Muscle of leg (tissue), 11 donors: ENCODE results near the gene BSPRY. TPM values are rescaled to one million over a fixed set of nuclear protein-coding genes. Genes with fewer than 3 reads are reported as not detected.

ENCODE experiments used
- DNase-seq: peaks from one replicate; pipeline ENCODE4 v3.0.0; 2013
- H3K27ac ChIP-seq: one replicate; pipeline ENCODE4 v1.5.1; 2013; ENCODE audit warnings: mild to moderate bottlenecking, low read length, control low read depth
- H3K27me3 ChIP-seq: one replicate; pipeline ENCODE4 v1.6.1; 2013; ENCODE audit warnings: low read length; ENCODE audit not compliant: control insufficient read depth, insufficient read depth
- H3K36me3 ChIP-seq: one replicate; pipeline ENCODE4 v1.6.1; 2013; ENCODE audit warnings: low read length; ENCODE audit not compliant: control insufficient read depth, insufficient read depth
- H3K4me1 ChIP-seq: one replicate; pipeline ENCODE4 v1.6.1; 2013; ENCODE audit warnings: low read length; ENCODE audit not compliant: control insufficient read depth, insufficient read depth
- H3K4me3 ChIP-seq: one replicate; pipeline ENCODE4 v1.5.1; 2013; ENCODE audit warnings: low read length, control low read depth
- H3K9me3 ChIP-seq: replicated peaks from 2 replicates; pipeline ENCODE4 v1.6.1; 2013; ENCODE audit warnings: low read depth, low read length; ENCODE audit not compliant: control insufficient read depth
- WGBS: methylation state at CpG from one replicate; pipeline ENCODE4 v1.1.5; 2013; ENCODE audit warnings: missing lambda C conversion rate; ENCODE audit not compliant: insufficient coverage; 5-methylcytosine and 5-hydroxymethylcytosine counted together
- polyA plus RNA-seq, 8 donors: library from polyadenylated mRNA; unstranded; fragments of 120-200 nt; gene quantifications; one replicate each; pipeline versions ENCODE4 v1.2.1 to v1.2.3, GENCODE V29; 2013; ENCODE audit warnings: inconsistent platforms in 1 of 8, low replicate concordance in 1 of 8; ENCODE audit not compliant: insufficient read length in 8 of 8, insufficient read depth in 1 of 8
- total RNA-seq: library from RNA; stranded (reverse); fragments of 120-200 nt; gene quantifications from one replicate; pipeline ENCODE4 v1.2.4, GENCODE V29; 2013

BSPRY gene
- total and polyA plus RNA-seq, 9 donors = 0.22 to 0.97 (median 0.49) TPM

- H3K27ac ChIP-seq = peak within 1 kb of the TSS; percentile 83
- H3K4me1 ChIP-seq = peaks cover 7% of the 10 kb centered on the region
- peak; percentile 95 for DNase-seq
- H3K4me3 ChIP-seq = peak within 1 kb of the TSS; percentile 90
- WGBS = 0% methylated on average over 41 of the region's 46 CpGs
- H3K9me3 ChIP-seq = no peaks in the 10 kb centered on the region
- no peaks in the 10 kb centered on the region for H3K27me3 ChIP-seq
- H3K36me3 ChIP-seq = no peaks in the 10 kb centered on the region
These were observed 9.2 kb upstream of the BSPRY start, which contains the start of gene WDR31 for GRCh38 chr9:113340011-113340699. WDR31 (minus strand) TSS chr9:113340275; CDS start chr9:113332022, 8,253 bp downstream.

- H3K27me3 ChIP-seq = peaks cover 2% of the 10 kb centered on the region
- no peaks in the 10 kb centered on the region for H3K9me3 ChIP-seq
- no peak overlapping the region for H3K27ac ChIP-seq
- no peaks in the 10 kb centered on the region for H3K36me3 ChIP-seq
- WGBS = 82% methylated on average over 6 of the region's 9 CpGs
- H3K4me1 ChIP-seq = peaks cover 7% of the 10 kb centered on the region
- no peak overlapping the region for H3K4me3 ChIP-seq
- DNase-seq = no peak
These were observed 7.5 kb upstream of the BSPRY start for GRCh38 chr9:113341712-113342410.

GRCh38 chr9:113343732-113344231 is 5.6 kb upstream of the BSPRY start:
- DNase-seq = peak; percentile 66
- H3K27me3 ChIP-seq = peaks cover 12% of the 10 kb centered on the region
- H3K4me3 ChIP-seq = no peak overlapping the region
- H3K4me1 ChIP-seq = peaks cover 7% of the 10 kb centered on the region
- H3K36me3 ChIP-seq = no peaks in the 10 kb centered on the region
- peak overlapping the region; percentile 67 for H3K27ac ChIP-seq
- no peaks in the 10 kb centered on the region for H3K9me3 ChIP-seq
- no CpG with 5 or more reads among the region's 1 CpG for WGBS

- Histone ChIP-seq H3K27ac (no peak overlapping the region), H3K36me3 (no peaks in the 10 kb centered on the region), H3K9me3 (no peaks in the 10 kb centered on the region), H3K27me3 (peaks cover 24% of the 10 kb centered on the region), H3K4me3 (no peak overlapping the region), H3K4me1 (peaks cover 9% of the 10 kb centered on the region)
- DNase-seq = no peak
- WGBS = no CpG with 5 or more reads among the region's 2 CpGs
These were observed 4.2 kb upstream of the BSPRY start for GRCh38 chr9:113345190-113345589.

- no peaks in the 10 kb centered on the region for H3K9me3 ChIP-seq
- H3K4me3 ChIP-seq = no peak overlapping the region
- peaks cover 28% of the 10 kb centered on the region for H3K27me3 ChIP-seq
- H3K27ac ChIP-seq = no peak overlapping the region
- no peaks in the 10 kb centered on the region for H3K36me3 ChIP-seq
- peaks cover 13% of the 10 kb centered on the region for H3K4me1 ChIP-seq
- no CpG with 5 or more reads among the region's 1 CpG for WGBS
- no peak for DNase-seq
These were observed 3.7 kb upstream of the BSPRY start for GRCh38 chr9:113345671-113346070.

- H3K36me3 ChIP-seq = no peaks in the 10 kb centered on the region
- no peaks in the 10 kb centered on the region for H3K9me3 ChIP-seq
- H3K27ac ChIP-seq = no peak overlapping the region
- H3K4me3 ChIP-seq = no peak overlapping the region
- no CpG with 5 or more reads among the region's 3 CpGs for WGBS
- DNase-seq = no peak
- peaks cover 48% of the 10 kb centered on the region for H3K27me3 ChIP-seq
- peaks cover 13% of the 10 kb centered on the region for H3K4me1 ChIP-seq
These were observed 904 bp upstream of the BSPRY start for GRCh38 chr9:113348437-113348836.

- H3K27me3 ChIP-seq = peaks cover 49% of the 10 kb centered on the region
- H3K4me3 ChIP-seq = no peak overlapping the region
- no peaks in the 10 kb centered on the region for H3K36me3 ChIP-seq
- H3K9me3 ChIP-seq = no peaks in the 10 kb centered on the region
- no peak for DNase-seq
- no peak overlapping the region for H3K27ac ChIP-seq
- WGBS = 15% methylated on average over 8 of the region's 13 CpGs
- H3K4me1 ChIP-seq = peaks cover 10% of the 10 kb centered on the region
These were observed 286 bp upstream of the BSPRY start for GRCh38 chr9:113349066-113349444.

- Histone ChIP-seq H3K9me3 (no peaks in the 10 kb centered on the region), H3K36me3 (no peaks in the 10 kb centered on the region), H3K4me3 (no peak overlapping the region), H3K27ac (no peak overlapping the region), H3K27me3 (peaks cover 54% of the 10 kb centered on the region), H3K4me1 (peaks cover 9% of the 10 kb centered on the region)
- no peak for DNase-seq
- WGBS = 7% methylated on average over 9 of the region's 14 CpGs
These were observed 843 bp downstream of the BSPRY start for GRCh38 chr9:113350107-113350661.

GRCh38 chr9:113350937-113351336 is 1.6 kb downstream of the BSPRY start:
- Histone ChIP-seq H3K36me3 (no peaks in the 10 kb centered on the region), H3K4me1 (peaks cover 9% of the 10 kb centered on the region), H3K9me3 (no peaks in the 10 kb centered on the region), H3K27ac (no peak overlapping the region), H3K4me3 (no peak overlapping the region), H3K27me3 (peaks cover 54% of the 10 kb centered on the region)
- WGBS = 21% methylated on average over 2 of the region's 6 CpGs
- peak; percentile 39 for DNase-seq

- Histone ChIP-seq H3K27ac (no peak overlapping the region), H3K9me3 (no peaks in the 10 kb centered on the region), H3K4me1 (peaks cover 9% of the 10 kb centered on the region), H3K4me3 (no peak overlapping the region), H3K36me3 (no peaks in the 10 kb centered on the region), H3K27me3 (peaks cover 57% of the 10 kb centered on the region)
- no peak for DNase-seq
- WGBS = no CpG with 5 or more reads among the region's 6 CpGs
These were observed 2.7 kb downstream of the BSPRY start for GRCh38 chr9:113352006-113352405.
